ENCODE measurements around the gene IQSEC3.

The IQSEC3 gene

GRCh38 chr12:168763-169525 lies 102.4 kb downstream of the IQSEC3 start:
- peak; percentile 55 for DNase-seq

- DNase-seq, result no peak
These were observed 103.2 kb downstream of the IQSEC3 start for GRCh38 chr12:169528-170370.

- no peak for DNase-seq
These were observed 104.0 kb downstream of the IQSEC3 start for GRCh38 chr12:170371-171225.

GRCh38 chr12:171276-171675 lies 104.7 kb downstream of the IQSEC3 start:
- DNase-seq, result no peak

GRCh38 chr12:171743-172676 lies 105.4 kb downstream of the IQSEC3 start:
- no peak for DNase-seq

- peak; percentile 60 for DNase-seq
These were observed 106.2 kb downstream of the IQSEC3 start for GRCh38 chr12:172732-173161.

- DNase-seq, result no peak
These were observed 107.6 kb downstream of the IQSEC3 start for GRCh38 chr12:174124-174523.

- no peak for DNase-seq
These were observed 108.0 kb downstream of the IQSEC3 start for GRCh38 chr12:174596-174995.

GRCh38 chr12:175250-175649 lies 108.7 kb downstream of the IQSEC3 start:
- no peak for DNase-seq

- DNase-seq, result no peak
These were observed 109.2 kb downstream of the IQSEC3 start for GRCh38 chr12:175759-176158.

- DNase-seq, result peak; percentile 25
These were observed 110.0 kb downstream of the IQSEC3 start for GRCh38 chr12:176321-177181.

- no peak for DNase-seq
These were observed 110.9 kb downstream of the IQSEC3 start for GRCh38 chr12:177336-177979.

GRCh38 chr12:177980-178828 lies 111.6 kb downstream of the IQSEC3 start:
- DNase-seq, result no peak

- no peak for DNase-seq
These were observed 112.2 kb downstream of the IQSEC3 start for GRCh38 chr12:178829-179109.

GRCh38 chr12:179131-179884 lies 112.7 kb downstream of the IQSEC3 start:
- DNase-seq, result no peak

- DNase-seq, result no peak
These were observed 113.3 kb downstream of the IQSEC3 start for GRCh38 chr12:179885-180284.

- peak; percentile 94 for DNase-seq
These were observed 113.9 kb downstream of the IQSEC3 start for GRCh38 chr12:180445-180844.

GRCh38 chr12:181921-182320 lies 115.4 kb downstream of the IQSEC3 start:
- DNase-seq, result no peak

- peak; percentile 92 for DNase-seq
These were observed 115.9 kb downstream of the IQSEC3 start for GRCh38 chr12:182381-182892.
